ENCODE data around the gene MICAL2. TPM values are rescaled to one million over a fixed set of nuclear protein-coding genes. Genes with fewer than 3 reads are reported as not detected.
A peak's percentile ranks its signal among the peaks of the same experiment; 100 is the strongest.

MICAL2 gene
- polyA plus RNA-seq, 1 experiment: 135 TPM

DNA sequence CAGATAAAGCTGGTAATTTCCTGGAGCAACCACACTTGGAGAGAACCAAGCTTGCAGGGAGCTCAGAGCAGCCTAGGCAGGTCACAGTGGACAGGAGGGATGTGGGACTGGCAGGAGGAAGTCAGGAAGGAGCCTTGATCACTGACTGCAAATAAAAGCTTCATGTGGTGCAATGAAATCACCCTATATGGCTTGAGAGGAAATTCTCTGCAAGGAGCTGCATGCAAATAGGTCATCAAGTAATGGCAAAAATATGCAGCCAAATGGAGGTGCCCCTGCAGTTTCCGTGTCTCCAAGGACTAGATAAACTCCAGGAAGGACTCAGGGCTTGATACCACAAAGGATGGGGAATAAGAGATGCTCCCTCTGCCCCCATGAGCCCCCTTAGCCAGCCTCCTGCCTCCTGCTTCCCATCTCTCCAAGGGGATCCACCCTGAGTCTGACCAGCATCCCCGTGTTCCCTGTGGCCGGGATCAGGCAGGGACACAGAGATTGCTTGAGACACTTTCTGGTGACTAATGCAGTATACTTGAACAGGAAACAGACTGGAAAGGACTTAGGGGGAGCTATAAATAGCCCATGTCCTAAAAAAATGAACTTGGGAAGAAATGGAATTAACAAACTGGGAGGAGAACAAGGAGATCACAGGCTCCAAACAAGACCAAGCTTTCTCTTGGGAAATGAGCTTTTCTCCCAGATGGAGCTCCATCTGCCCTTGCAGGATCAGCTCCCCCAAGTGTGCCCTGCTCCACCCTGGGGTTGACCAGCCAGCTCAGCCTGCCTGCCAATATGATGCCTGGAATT, 23.9 kb upstream of the MICAL2 start:
- H3K4me3 ChIP-seq (ENCODE audit: low read depth, low read length): peak overlapping the region; percentile 44
- H3K36me3 ChIP-seq (ENCODE audit: control insufficient read depth, insufficient read depth, low read length): no peaks in the 10 kb centered on the region
- ChIA-PET POLR2A (interaction anchor here (0.6 to 3.0 kb wide), 11 partner anchors 10 to 200 kb away, joined by 3 to 19 read pairs (median 5); no protein-coding TSS in a partner anchor), CTCF (interaction anchor here (0.7 to 5.3 kb wide), 14 partner anchors 9 to 195 kb away, joined by 3 to 44 read pairs (median 5); partner anchors contain the start of gene MICAL2)
- DNase-seq (ENCODE audit: low read depth): peak; percentile 93
- TF ChIP-seq, protein P1, sequence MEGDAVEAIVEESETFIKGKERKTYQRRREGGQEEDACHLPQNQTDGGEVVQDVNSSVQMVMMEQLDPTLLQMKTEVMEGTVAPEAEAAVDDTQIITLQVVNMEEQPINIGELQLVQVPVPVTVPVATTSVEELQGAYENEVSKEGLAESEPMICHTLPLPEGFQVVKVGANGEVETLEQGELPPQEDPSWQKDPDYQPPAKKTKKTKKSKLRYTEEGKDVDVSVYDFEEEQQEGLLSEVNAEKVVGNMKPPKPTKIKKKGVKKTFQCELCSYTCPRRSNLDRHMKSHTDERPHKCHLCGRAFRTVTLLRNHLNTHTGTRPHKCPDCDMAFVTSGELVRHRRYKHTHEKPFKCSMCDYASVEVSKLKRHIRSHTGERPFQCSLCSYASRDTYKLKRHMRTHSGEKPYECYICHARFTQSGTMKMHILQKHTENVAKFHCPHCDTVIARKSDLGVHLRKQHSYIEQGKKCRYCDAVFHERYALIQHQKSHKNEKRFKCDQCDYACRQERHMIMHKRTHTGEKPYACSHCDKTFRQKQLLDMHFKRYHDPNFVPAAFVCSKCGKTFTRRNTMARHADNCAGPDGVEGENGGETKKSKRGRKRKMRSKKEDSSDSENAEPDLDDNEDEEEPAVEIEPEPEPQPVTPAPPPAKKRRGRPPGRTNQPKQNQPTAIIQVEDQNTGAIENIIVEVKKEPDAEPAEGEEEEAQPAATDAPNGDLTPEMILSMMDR (IDR thresholded peaks at IDR 0.05; ENCODE audit: insufficient read depth, low read depth, low read length): no peak
- H3K27me3 ChIP-seq (ENCODE audit: control insufficient read depth, insufficient read depth, low read length): no peaks in the 10 kb centered on the region

DNA sequence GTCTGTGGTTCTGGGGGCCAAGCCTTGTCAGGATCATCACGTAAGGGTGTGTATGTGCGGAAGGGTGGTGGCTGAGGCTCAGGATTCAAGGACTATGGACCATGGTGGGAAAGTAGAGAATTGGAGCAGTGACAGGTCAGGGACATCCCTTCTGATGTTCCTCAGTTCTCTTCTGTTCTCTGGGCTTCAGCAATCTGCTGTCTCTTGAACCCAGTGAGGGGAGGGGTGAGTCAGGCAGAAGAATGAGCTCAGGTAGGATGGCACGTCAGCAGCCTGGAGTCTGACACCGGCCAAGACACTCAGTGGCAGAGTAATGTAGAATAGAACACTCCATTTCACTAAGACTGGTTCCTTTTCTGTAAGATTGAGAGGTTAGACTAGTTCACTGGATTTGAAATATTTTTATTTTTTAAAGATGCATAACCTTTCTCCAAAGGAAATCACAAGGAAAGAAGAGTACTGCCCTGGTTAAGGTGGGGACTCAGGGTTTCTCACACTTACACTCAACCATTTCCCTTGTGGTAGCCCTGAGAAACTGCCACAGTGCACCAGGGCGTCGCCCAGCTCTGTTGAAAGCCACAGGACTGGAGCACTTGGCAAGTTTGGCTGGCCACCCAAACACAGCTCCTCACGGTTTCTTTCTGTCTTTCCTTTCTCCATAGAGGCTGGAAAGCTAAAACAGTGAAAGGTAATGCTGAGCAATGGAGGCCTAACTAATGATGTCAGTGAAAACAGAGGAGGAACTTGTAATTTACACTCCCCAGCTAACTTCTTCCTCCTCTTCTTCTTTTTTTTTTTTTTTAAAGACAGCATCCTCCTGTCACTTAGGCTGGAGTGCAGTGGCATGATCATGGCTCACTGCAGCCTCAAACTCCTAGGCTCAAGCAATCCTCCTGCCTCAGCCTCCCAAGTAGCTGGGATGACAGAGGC, 23.1 kb upstream of the MICAL2 start:
- POLR2A ChIA-PET: interaction anchor here (0.6 to 3.0 kb wide), 11 partner anchors 11 to 1189 kb away, joined by 3 to 19 read pairs (median 8); no protein-coding TSS in a partner anchor
- Histone ChIP-seq H3K4me3 (ENCODE audit: low read depth, low read length) (peak overlapping the region; percentile 44), H3K27me3 (ENCODE audit: control insufficient read depth, insufficient read depth, low read length) (no peaks in the 10 kb centered on the region), H3K36me3 (ENCODE audit: control insufficient read depth, insufficient read depth, low read length) (no peaks in the 10 kb centered on the region)
- DNase-seq (ENCODE audit: low read depth): no peak
- TF ChIP-seq, protein P1 (IDR thresholded peaks at IDR 0.05; ENCODE audit: insufficient read depth, low read depth, low read length): peak; percentile 41
- CTCF ChIA-PET: interaction anchor here (0.7 to 5.3 kb wide), 25 partner anchors 10 to 201 kb away, joined by 3 to 44 read pairs (median 5); partner anchors contain the start of gene MICAL2

DNA sequence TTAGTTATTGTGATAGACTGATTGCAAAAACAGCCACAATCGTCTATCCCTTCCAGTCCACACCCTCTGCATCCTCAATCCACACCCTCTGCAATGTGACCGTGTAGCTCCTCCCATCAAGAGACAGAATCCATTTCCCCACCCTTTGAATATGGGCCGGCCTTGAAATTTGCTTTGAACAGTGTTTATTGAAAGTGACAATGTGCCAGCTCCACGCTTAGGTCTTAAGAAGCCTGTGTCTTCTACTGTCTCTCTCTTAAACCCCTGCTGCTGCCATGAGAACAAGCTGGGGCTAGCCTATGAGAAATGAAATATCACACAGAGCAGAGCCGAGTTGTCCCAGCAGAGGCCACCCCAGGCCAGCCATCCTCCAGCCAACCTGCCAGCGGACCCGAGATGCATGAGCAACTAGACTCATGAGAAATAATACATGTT, 22.3 kb upstream of the MICAL2 start:
- DNase-seq (ENCODE audit: low read depth): no peak
- Histone ChIP-seq H3K36me3 (ENCODE audit: control insufficient read depth, insufficient read depth, low read length) (no peaks in the 10 kb centered on the region), H3K27me3 (ENCODE audit: control insufficient read depth, insufficient read depth, low read length) (no peaks in the 10 kb centered on the region), H3K4me3 (ENCODE audit: low read depth, low read length) (no peak overlapping the region)
- POLR2A ChIA-PET: interaction anchor here (0.7 to 3.0 kb wide), 5 partner anchors 11 to 1190 kb away, joined by 3 to 19 read pairs (median 8); no protein-coding TSS in a partner anchor
- CTCF ChIA-PET: interaction anchor here (0.7 to 5.3 kb wide), 20 partner anchors 11 to 201 kb away, joined by 3 to 44 read pairs (median 6); no protein-coding TSS in a partner anchor
- TF ChIP-seq, protein P1 (IDR thresholded peaks at IDR 0.05; ENCODE audit: insufficient read depth, low read depth, low read length): peak; percentile 50

DNA sequence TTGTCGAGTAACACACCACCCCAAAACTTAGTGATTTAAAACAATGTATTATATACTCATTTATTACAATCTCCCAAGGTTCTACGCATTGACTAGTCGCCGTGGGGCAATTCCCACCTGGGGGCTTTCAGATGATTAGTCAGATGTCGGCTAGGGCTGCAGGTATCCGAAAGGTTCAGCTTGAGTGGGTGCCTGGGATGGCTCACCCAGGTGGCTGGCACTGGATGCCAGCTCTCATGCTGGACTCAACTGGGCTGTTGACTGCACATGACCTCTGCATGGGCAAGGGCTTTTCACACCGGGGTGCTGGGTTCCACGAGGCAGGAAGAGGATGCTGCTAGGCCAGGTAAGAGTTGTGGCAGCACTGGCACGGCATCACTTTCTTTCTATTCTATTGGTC, 21.9 kb upstream of the MICAL2 start:
- ChIA-PET CTCF (interaction anchor here (0.9 to 5.3 kb wide), 17 partner anchors 10 to 200 kb away, joined by 3 to 44 read pairs (median 6); no protein-coding TSS in a partner anchor), POLR2A (interaction anchor here (0.5 to 3.0 kb wide), 3 partner anchors 12 to 191 kb away, joined by 3 to 16 read pairs (median 6); no protein-coding TSS in a partner anchor)
- no peaks in the 10 kb centered on the region for H3K27me3 ChIP-seq (ENCODE audit: control insufficient read depth, insufficient read depth, low read length)
- H3K4me3 ChIP-seq (ENCODE audit: low read depth, low read length): no peak overlapping the region
- H3K36me3 ChIP-seq (ENCODE audit: control insufficient read depth, insufficient read depth, low read length): no peaks in the 10 kb centered on the region
- TF ChIP-seq, protein P1 (IDR thresholded peaks at IDR 0.05; ENCODE audit: insufficient read depth, low read depth, low read length): no peak
- no peak for DNase-seq (ENCODE audit: low read depth)

All from BJ (cell line).